SK-N-MC (cell line): ENCODE measurements around the gene HCN3.

Experiments
- EZH2 ChIP-seq: fragments of 200-600 bp; sonication (generic); IDR thresholded peaks from one replicate; pipeline ENCODE4 v1.6.1; 2017; ENCODE audit warnings: antibody characterized with exemption
- FOXP2 ChIP-seq: optimal IDR thresholded peaks from 2 replicates; pipeline ENCODE3; 2011; ENCODE audit warnings: mild to moderate bottlenecking, moderate library complexity; ENCODE audit not compliant: insufficient read depth; ENCODE audit errors: extremely low read length, control extremely low read depth

GRCh38 chr1:155269381-155269780 is 7.9 kb upstream of the HCN3 start:
- TF ChIP-seq FOXP2 (no peak), EZH2 (no peak)
